ENCODE data around the gene NINJ1. TPM values are rescaled to one million over a fixed set of nuclear protein-coding genes. Genes with fewer than 3 reads are reported as not detected.
A peak's percentile ranks its signal among the peaks of the same experiment; 100 is the strongest.

Gene NINJ1
- total RNA-seq, 1 experiment from 2014 or later, result 30.5 TPM

DNA sequence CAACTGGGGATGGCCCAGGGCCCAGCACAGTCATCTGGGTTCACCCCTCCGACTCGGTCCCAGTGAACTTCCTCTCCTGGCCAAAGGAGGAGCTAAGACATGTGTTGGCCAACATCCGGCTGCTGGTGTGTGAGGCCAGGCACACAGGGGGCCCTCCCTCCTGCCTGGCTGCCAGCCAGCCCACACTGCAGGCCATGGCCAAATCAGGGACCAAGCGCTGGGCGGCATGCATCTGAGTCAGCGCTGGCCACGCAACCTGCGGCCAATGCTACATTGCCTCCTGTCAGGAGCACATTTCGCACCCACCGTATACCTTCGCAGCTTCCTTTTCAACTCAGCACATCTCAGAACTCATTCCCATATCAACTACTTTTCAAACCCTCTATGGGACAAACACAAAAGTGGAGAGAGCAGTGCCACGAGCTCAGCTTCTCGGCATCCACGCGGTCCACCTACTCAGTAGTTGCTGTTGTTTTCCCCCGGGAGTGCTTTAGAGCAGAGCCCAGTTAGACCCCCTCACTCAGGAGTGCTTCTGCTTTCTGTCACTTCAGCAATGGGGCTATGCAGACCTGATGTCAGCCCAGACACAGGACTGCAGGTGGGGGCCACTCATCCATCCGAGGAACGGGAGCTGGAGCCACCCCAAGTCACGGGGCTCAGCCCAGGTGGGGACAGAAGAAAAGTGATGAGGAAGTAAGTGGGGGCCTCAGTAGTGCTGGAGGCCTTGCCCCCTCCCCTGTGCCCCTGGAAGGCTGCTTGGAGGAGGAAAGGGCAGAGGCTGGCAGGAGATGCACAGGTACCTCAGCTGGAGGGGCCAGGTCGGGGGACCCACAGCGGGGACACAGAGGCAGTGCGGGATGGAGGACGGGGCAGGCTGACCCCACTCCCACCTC is 13.9 kb downstream of the NINJ1 start:
- peak; percentile 85 for ATAC-seq
- peaks cover 12% of the 10 kb centered on the region for H3K4me1 ChIP-seq (ENCODE audit: insufficient read depth, low read length)
- H3K9me3 ChIP-seq (ENCODE audit: low read length), result no peaks in the 10 kb centered on the region
- H3K9me2 ChIP-seq (replicated peaks; ENCODE audit: low read length), result no peaks in the 10 kb centered on the region
- TF ChIP-seq, protein P1, sequence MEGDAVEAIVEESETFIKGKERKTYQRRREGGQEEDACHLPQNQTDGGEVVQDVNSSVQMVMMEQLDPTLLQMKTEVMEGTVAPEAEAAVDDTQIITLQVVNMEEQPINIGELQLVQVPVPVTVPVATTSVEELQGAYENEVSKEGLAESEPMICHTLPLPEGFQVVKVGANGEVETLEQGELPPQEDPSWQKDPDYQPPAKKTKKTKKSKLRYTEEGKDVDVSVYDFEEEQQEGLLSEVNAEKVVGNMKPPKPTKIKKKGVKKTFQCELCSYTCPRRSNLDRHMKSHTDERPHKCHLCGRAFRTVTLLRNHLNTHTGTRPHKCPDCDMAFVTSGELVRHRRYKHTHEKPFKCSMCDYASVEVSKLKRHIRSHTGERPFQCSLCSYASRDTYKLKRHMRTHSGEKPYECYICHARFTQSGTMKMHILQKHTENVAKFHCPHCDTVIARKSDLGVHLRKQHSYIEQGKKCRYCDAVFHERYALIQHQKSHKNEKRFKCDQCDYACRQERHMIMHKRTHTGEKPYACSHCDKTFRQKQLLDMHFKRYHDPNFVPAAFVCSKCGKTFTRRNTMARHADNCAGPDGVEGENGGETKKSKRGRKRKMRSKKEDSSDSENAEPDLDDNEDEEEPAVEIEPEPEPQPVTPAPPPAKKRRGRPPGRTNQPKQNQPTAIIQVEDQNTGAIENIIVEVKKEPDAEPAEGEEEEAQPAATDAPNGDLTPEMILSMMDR (conservative IDR thresholded peaks at IDR 0.05; ENCODE audit: low read depth, low read length), result peak; percentile 33; the same call in 1 of the 2 replicates
- TF ChIP-seq EZH2 (IDR thresholded peaks at IDR 0.05; ENCODE audit: low read length, unreplicated experiment), result no peak
- TF ChIP-seq EZH2phosphoT487 (IDR thresholded peaks at IDR 0.05; ENCODE audit: borderline replicate concordance, low read length), result no peak
- peak; percentile 85 for DNase-seq
- no peaks in the 10 kb centered on the region for H3K27me3 ChIP-seq (ENCODE audit: low read length)
- H3K9ac ChIP-seq (ENCODE audit: low read length), result no peak overlapping the region
- no peaks in the 10 kb centered on the region for H3K36me3 ChIP-seq (ENCODE audit: low read depth, low read length)
- POLR2A ChIA-PET (ENCODE audit: unreplicated experiment), result interaction anchor here (0.6 kb wide), 1 partner anchor 8 kb away, joined by 3 read pairs; no protein-coding TSS in a partner anchor
- H3K4me3 ChIP-seq (ENCODE audit: low read length), result no peak overlapping the region
- H4K20me1 ChIP-seq (ENCODE audit: low read length), result no peaks in the 10 kb centered on the region
- H3K4me2 ChIP-seq (ENCODE audit: low read length), result no peak overlapping the region
- CTCF ChIA-PET, result interaction anchor here (0.6 kb wide), 1 partner anchor 11 kb away, joined by 3 read pairs; no protein-coding TSS in a partner anchor
- intact Hi-C loops (cut with micrococcal nuclease), result no loop called here
- no peak overlapping the region for H2AFZ ChIP-seq (ENCODE audit: low read length)
- H3K27ac ChIP-seq (ENCODE audit: low read length), result no peak overlapping the region
- no peaks in the 10 kb centered on the region for H3K79me2 ChIP-seq (ENCODE audit: low read length)
- H3F3A ChIP-seq (ENCODE audit: low read length, unreplicated experiment), result no peaks in the 10 kb centered on the region
- BruUV-seq (replicated peaks), result no TSS peak

DNA sequence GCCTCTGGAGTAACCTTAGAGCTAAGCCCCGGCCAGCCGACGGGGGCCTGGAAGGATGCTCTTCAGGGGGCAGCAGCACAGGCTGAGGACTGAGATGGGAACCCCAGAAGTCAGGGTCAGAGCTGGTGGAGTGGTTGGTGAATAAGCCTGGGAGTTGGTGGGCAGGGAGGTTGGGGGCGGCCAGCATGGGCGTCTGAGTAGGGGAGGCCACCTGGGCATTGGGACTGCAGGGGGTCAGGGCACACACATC is 14.4 kb downstream of the NINJ1 start:
- BruUV-seq (replicated peaks), result no TSS peak
- intact Hi-C loops (cut with micrococcal nuclease), result no loop called here
- POLR2A ChIA-PET (ENCODE audit: unreplicated experiment), result interaction anchor here (0.6 kb wide), 1 partner anchor 8 kb away, joined by 3 read pairs; no protein-coding TSS in a partner anchor

DNA sequence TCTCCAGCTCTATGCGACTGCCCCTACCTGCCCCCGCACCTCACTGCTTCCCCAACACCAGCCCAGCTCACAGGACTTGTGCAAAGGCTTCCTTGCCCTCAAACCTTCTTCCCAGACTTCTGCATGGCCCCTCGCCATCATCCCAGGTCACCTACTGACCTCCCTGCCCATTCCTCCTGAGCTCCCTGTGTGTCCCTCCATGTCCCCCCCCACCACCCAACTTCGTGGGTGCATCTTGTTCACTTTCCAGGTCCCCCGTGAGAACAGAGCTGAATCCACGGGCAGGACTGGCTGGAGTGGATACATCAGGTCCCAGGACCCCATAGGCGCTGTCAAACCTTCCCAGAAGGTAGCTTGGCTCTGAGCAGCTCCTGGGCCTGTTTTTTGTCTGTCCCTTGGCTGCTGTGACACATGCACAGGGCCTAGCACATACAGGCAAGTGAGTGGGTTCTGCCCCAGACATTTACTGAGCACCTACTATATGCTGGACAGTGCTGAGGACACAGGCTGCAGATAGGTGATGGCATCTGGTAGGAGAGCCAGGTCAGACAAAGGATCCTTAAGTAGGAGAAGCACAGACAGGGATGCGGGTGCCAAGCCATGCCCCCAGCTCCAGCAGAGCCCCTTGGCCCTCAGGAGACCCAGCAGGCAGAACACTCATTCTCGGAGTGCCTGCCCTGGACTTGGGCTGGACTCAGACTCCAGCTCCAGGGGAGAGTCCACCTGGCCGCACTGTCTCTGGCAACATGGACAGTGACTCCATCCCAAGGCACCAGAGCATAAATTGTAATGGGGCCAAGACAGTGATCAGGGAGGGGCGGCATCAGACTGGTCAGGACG is 15.0 kb downstream of the NINJ1 start:
- POLR2A ChIA-PET (ENCODE audit: unreplicated experiment), result no interaction called here
- H3K9ac ChIP-seq (ENCODE audit: low read length), result no peak overlapping the region
- no peaks in the 10 kb centered on the region for H3K79me2 ChIP-seq (ENCODE audit: low read length)
- H3K27ac ChIP-seq (ENCODE audit: low read length), result no peak overlapping the region
- no peaks in the 10 kb centered on the region for H3K9me2 ChIP-seq (replicated peaks; ENCODE audit: low read length)
- BruUV-seq (replicated peaks), result no TSS peak
- H4K20me1 ChIP-seq (ENCODE audit: low read length), result no peaks in the 10 kb centered on the region
- H2AFZ ChIP-seq (ENCODE audit: low read length), result no peak overlapping the region
- DNase-seq (no peak), ATAC-seq (no peak)
- TF ChIP-seq EZH2 (IDR thresholded peaks at IDR 0.05; ENCODE audit: low read length, unreplicated experiment) (no peak), EZH2phosphoT487 (IDR thresholded peaks at IDR 0.05; ENCODE audit: borderline replicate concordance, low read length) (no peak)
- TF ChIP-seq, protein P1 (conservative IDR thresholded peaks at IDR 0.05; ENCODE audit: low read depth, low read length), result no peak
- H3K9me3 ChIP-seq (ENCODE audit: low read length), result no peaks in the 10 kb centered on the region
- no peaks in the 10 kb centered on the region for H3F3A ChIP-seq (ENCODE audit: low read length, unreplicated experiment)
- H3K4me2 ChIP-seq (ENCODE audit: low read length), result no peak overlapping the region
- intact Hi-C loops (cut with micrococcal nuclease), result no loop called here
- H3K4me1 ChIP-seq (ENCODE audit: insufficient read depth, low read length), result peaks cover 12% of the 10 kb centered on the region
- CTCF ChIA-PET, result no interaction called here
- H3K36me3 ChIP-seq (ENCODE audit: low read depth, low read length), result no peaks in the 10 kb centered on the region
- no peak overlapping the region for H3K4me3 ChIP-seq (ENCODE audit: low read length)
- no peaks in the 10 kb centered on the region for H3K27me3 ChIP-seq (ENCODE audit: low read length)

More for the DNA sequence above, 14.4 kb downstream of the NINJ1 start:
- Histone ChIP-seq H3K4me1 (ENCODE audit: insufficient read depth, low read length) (peaks cover 12% of the 10 kb centered on the region), H3K79me2 (ENCODE audit: low read length) (no peaks in the 10 kb centered on the region), H2AFZ (ENCODE audit: low read length) (no peak overlapping the region), H3K4me2 (ENCODE audit: low read length) (no peak overlapping the region), H3K27ac (ENCODE audit: low read length) (no peak overlapping the region), H3F3A (ENCODE audit: low read length, unreplicated experiment) (no peaks in the 10 kb centered on the region), H3K9me2 (replicated peaks; ENCODE audit: low read length) (no peaks in the 10 kb centered on the region), H3K9ac (ENCODE audit: low read length) (no peak overlapping the region), H4K20me1 (ENCODE audit: low read length) (no peaks in the 10 kb centered on the region), H3K4me3 (ENCODE audit: low read length) (no peak overlapping the region), H3K9me3 (ENCODE audit: low read length) (no peaks in the 10 kb centered on the region), H3K27me3 (ENCODE audit: low read length) (no peaks in the 10 kb centered on the region), H3K36me3 (ENCODE audit: low read depth, low read length) (no peaks in the 10 kb centered on the region)
- DNase-seq (no peak), ATAC-seq (no peak)
- TF ChIP-seq EZH2phosphoT487 (IDR thresholded peaks at IDR 0.05; ENCODE audit: borderline replicate concordance, low read length) (no peak), EZH2 (IDR thresholded peaks at IDR 0.05; ENCODE audit: low read length, unreplicated experiment) (no peak)
- CTCF ChIA-PET, result interaction anchor here (0.6 kb wide), 1 partner anchor 11 kb away, joined by 3 read pairs; no protein-coding TSS in a partner anchor
